GM23338 (cell line): ENCODE data around the gene PSMB5. TPM values are rescaled to one million over a fixed set of nuclear protein-coding genes. Genes with fewer than 3 reads are reported as not detected.

Experiments
- ATAC-seq: fragments of 200-7000 bp; cut with Tn5 transposase; 3 replicates; pipeline ENCODE4 v1.9.1; 2020
- DNase-seq: peaks from one replicate; pipeline ENCODE4 v3.0.0-alpha.2; 2015; ENCODE audit warnings: low spot score
- H2AFZ ChIP-seq: fragments of 200-600 bp; sonication (generic); 2 replicates; pipeline ENCODE4 v1.8.0; 2016; ENCODE audit warnings: antibody characterized with exemption, mild to moderate bottlenecking, moderate library complexity
- H3F3A ChIP-seq: fragments of 200-600 bp; sonication (generic); replicated peaks from 2 replicates; pipeline ENCODE4 v1.8.0; 2017; ENCODE audit warnings: antibody characterized with exemption, mixed run types, low read depth
- H3K27ac ChIP-seq: fragments of 200-600 bp; sonication (generic); 2 replicates; pipeline ENCODE4 v1.6.1; 2016; ENCODE audit warnings: low read depth
- H3K27me3 ChIP-seq: fragments of 200-600 bp; sonication (generic); 2 replicates; pipeline ENCODE4 v1.8.0; 2016; ENCODE audit warnings: mild to moderate bottlenecking, mixed run types, moderate library complexity; ENCODE audit not compliant: insufficient read depth
- H3K36me3 ChIP-seq: fragments of 200-600 bp; sonication (generic); 2 replicates; pipeline ENCODE4 v1.8.0; 2016; ENCODE audit warnings: mild to moderate bottlenecking; ENCODE audit not compliant: insufficient read depth
- H3K4me1 ChIP-seq: fragments of 200-600 bp; sonication (generic); 2 replicates; pipeline ENCODE4 v1.8.0; 2016; ENCODE audit warnings: mild to moderate bottlenecking, moderate library complexity; ENCODE audit not compliant: insufficient read depth
- H3K4me2 ChIP-seq: fragments of 200-600 bp; sonication (generic); 2 replicates; pipeline ENCODE4 v1.7.1; 2017; ENCODE audit warnings: mixed run types
- H3K4me3 ChIP-seq: fragments of 200-600 bp; sonication (generic); 2 replicates; pipeline ENCODE4 v1.6.1; 2016; ENCODE audit warnings: mixed run types
- H3K79me2 ChIP-seq: fragments of 200-600 bp; sonication (generic); replicated peaks from 2 replicates; pipeline ENCODE4 v1.8.0; 2017; ENCODE audit warnings: mild to moderate bottlenecking; ENCODE audit not compliant: insufficient read depth
- H3K9me2 ChIP-seq: fragments of 200-600 bp; sonication (generic); 2 replicates; pipeline ENCODE4 v1.8.0; 2017; ENCODE audit not compliant: insufficient read depth
- H4K20me1 ChIP-seq: fragments of 200-600 bp; sonication (generic); replicated peaks from 2 replicates; pipeline ENCODE4 v1.8.0; 2017; ENCODE audit warnings: mild to moderate bottlenecking; ENCODE audit not compliant: insufficient read depth
- H3K27ac Mint-ChIP-seq: 2 replicates; pipeline ENCODE4 v1.8.0; 2020; ENCODE audit warnings: inconsistent platforms, mild to moderate bottlenecking, moderate library complexity, mixed read lengths
- H3K27me3 Mint-ChIP-seq: 3 replicates; pipeline ENCODE4 v1.8.0; 2022; ENCODE audit warnings: low read depth, mild to moderate bottlenecking, moderate library complexity, mixed read lengths, inconsistent platforms; ENCODE audit not compliant: insufficient read depth, poor library complexity
- H3K36me3 Mint-ChIP-seq: 3 replicates; pipeline ENCODE4 v1.8.0; 2021; ENCODE audit warnings: low read depth, mild to moderate bottlenecking, inconsistent platforms, moderate library complexity, mixed read lengths
- H3K4me1 Mint-ChIP-seq: 3 replicates; pipeline ENCODE4 v1.8.0; 2020; ENCODE audit warnings: mild to moderate bottlenecking, inconsistent platforms, mixed read lengths
- H3K4me3 Mint-ChIP-seq: 3 replicates; pipeline ENCODE4 v1.8.0; 2021; ENCODE audit warnings: moderate library complexity, mild to moderate bottlenecking, inconsistent platforms, mixed read lengths
- H3K9me3 Mint-ChIP-seq: 3 replicates; pipeline ENCODE4 v1.8.0; 2020; ENCODE audit warnings: moderate library complexity, mild to moderate bottlenecking, inconsistent platforms, mixed read lengths
- ETS1 ChIP-seq: IDR thresholded peaks from 2 replicates; pipeline ENCODE4 v1.6.1; 2016; ENCODE audit warnings: antibody characterized with exemption
- EZH2 ChIP-seq: fragments of 200-600 bp; sonication (generic); IDR thresholded peaks from one replicate; pipeline ENCODE4 v1.8.0; 2017; ENCODE audit warnings: antibody characterized with exemption, mild to moderate bottlenecking, low read depth; ENCODE audit not compliant: unreplicated experiment
- JUNB ChIP-seq: IDR thresholded peaks from one replicate; pipeline ENCODE4 v1.6.1; 2016; ENCODE audit warnings: antibody characterized with exemption; ENCODE audit not compliant: unreplicated experiment
- NANOG ChIP-seq: IDR thresholded peaks from 2 replicates; pipeline ENCODE4 v1.6.1; 2016; ENCODE audit warnings: antibody characterized with exemption, borderline replicate concordance
- POLR2AphosphoS5 ChIP-seq: IDR thresholded peaks from 2 replicates; pipeline ENCODE4 v1.6.1; 2016; ENCODE audit warnings: antibody characterized with exemption, low read depth
- REST ChIP-seq: IDR thresholded peaks from one replicate; pipeline ENCODE4 v1.6.1; 2018; ENCODE audit warnings: antibody characterized with exemption; ENCODE audit not compliant: unreplicated experiment
- polyA plus RNA-seq: library from polyadenylated mRNA; unstranded; fragments of >200 nt; fragmentation: Nextera tagmentation; extraction: Ambion mirVana; gene quantifications from 2 replicates; pipeline ENCODE4 v1.2.1, GENCODE V29; 2016
- total RNA-seq: library from RNA; depleted of rRNA; stranded (reverse); fragments of >200 nt; shearing (Covaris generic); gene quantifications from 2 replicates; pipeline ENCODE4 v1.2.3, GENCODE V29; 2014
- TF ChIP-seq, protein P1 (sequence below): fragments of 250-450 bp; sonication (Bioruptor Pico); IDR thresholded peaks from 2 replicates; pipeline ENCODE4 v1.5.0; 2020; ENCODE audit warnings: mild to moderate bottlenecking, moderate library complexity
- TF ChIP-seq, protein P2 (sequence below), 2 experiments: fragments of 200-600 bp in 1 of 2; sonication (generic) in 1 of 2; conservative IDR thresholded peaks; 2 replicates each; pipeline versions ENCODE4 v1.5.1 to v1.6.1; 2016 to 2017; ENCODE audit warnings: antibody characterized with exemption in 2 of 2, low read depth in 2 of 2, mild to moderate bottlenecking in 2 of 2, moderate library complexity in 1 of 2

The PSMB5 gene
- total and polyA plus RNA-seq, 2 experiments from 2014 or later = 265 to 341 TPM

DNA sequence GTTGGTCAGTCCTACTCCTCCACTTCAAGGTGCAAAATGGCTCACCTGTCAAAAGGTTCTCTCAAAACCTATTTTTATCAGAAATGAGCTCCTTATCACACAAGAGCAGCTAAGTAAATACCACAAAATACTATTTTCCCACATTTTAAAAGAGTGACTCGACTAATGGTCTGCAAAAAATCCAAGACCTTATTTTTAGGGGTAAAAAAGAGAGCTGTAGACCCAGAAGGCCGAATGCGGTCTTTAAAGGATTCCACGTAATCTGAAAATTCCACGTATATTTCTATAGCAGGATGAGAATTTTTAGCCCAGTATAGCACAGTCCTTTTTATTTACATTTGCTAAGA, 28.5 kb downstream of the PSMB5 start (continued):
- TF ChIP-seq, protein P1, sequence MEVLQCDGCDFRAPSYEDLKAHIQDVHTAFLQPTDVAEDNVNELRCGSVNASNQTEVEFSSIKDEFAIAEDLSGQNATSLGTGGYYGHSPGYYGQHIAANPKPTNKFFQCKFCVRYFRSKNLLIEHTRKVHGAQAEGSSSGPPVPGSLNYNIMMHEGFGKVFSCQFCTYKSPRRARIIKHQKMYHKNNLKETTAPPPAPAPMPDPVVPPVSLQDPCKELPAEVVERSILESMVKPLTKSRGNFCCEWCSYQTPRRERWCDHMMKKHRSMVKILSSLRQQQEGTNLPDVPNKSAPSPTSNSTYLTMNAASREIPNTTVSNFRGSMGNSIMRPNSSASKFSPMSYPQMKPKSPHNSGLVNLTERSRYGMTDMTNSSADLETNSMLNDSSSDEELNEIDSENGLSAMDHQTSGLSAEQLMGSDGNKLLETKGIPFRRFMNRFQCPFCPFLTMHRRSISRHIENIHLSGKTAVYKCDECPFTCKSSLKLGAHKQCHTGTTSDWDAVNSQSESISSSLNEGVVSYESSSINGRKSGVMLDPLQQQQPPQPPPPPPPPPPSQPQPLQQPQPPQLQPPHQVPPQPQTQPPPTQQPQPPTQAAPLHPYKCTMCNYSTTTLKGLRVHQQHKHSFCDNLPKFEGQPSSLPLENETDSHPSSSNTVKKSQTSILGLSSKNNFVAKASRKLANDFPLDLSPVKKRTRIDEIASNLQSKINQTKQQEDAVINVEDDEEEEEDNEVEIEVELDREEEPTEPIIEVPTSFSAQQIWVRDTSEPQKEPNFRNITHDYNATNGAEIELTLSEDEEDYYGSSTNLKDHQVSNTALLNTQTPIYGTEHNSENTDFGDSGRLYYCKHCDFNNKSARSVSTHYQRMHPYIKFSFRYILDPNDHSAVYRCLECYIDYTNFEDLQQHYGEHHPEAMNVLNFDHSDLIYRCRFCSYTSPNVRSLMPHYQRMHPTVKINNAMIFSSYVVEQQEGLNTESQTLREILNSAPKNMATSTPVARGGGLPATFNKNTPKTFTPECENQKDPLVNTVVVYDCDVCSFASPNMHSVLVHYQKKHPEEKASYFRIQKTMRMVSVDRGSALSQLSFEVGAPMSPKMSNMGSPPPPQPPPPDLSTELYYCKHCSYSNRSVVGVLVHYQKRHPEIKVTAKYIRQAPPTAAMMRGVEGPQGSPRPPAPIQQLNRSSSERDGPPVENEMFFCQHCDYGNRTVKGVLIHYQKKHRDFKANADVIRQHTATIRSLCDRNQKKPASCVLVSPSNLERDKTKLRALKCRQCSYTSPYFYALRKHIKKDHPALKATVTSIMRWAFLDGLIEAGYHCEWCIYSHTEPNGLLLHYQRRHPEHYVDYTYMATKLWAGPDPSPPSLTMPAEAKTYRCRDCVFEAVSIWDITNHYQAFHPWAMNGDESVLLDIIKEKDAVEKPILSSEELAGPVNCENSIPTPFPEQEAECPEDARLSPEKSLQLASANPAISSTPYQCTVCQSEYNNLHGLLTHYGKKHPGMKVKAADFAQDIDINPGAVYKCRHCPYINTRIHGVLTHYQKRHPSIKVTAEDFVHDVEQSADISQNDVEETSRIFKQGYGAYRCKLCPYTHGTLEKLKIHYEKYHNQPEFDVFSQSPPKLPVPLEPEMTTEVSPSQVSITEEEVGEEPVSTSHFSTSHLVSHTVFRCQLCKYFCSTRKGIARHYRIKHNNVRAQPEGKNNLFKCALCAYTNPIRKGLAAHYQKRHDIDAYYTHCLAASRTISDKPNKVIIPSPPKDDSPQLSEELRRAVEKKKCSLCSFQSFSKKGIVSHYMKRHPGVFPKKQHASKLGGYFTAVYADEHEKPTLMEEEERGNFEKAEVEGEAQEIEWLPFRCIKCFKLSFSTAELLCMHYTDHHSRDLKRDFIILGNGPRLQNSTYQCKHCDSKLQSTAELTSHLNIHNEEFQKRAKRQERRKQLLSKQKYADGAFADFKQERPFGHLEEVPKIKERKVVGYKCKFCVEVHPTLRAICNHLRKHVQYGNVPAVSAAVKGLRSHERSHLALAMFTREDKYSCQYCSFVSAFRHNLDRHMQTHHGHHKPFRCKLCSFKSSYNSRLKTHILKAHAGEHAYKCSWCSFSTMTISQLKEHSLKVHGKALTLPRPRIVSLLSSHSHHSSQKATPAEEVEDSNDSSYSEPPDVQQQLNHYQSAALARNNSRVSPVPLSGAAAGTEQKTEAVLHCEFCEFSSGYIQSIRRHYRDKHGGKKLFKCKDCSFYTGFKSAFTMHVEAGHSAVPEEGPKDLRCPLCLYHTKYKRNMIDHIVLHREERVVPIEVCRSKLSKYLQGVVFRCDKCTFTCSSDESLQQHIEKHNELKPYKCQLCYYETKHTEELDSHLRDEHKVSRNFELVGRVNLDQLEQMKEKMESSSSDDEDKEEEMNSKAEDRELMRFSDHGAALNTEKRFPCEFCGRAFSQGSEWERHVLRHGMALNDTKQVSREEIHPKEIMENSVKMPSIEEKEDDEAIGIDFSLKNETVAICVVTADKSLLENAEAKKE (CRISPR knock-in tag) = no peak

GRCh38 chr14:23005451-23006187, 29.1 kb downstream of the PSMB5 start:
- Mint-ChIP-seq H3K9me3 (no peaks in the 10 kb centered on the region; the same call in 2 of the 3 replicates), H3K4me1 (peaks cover 29% of the 10 kb centered on the region), H3K27me3 (peaks cover 8% of the 10 kb centered on the region), H3K27ac (no peak overlapping the region), H3K36me3 (peaks cover 5% of the 10 kb centered on the region; the same call in 2 of the 3 replicates), H3K4me3 (peak overlapping the region; percentile 94)
- Histone ChIP-seq H2AFZ (no peak overlapping the region), H3K27ac (no peak overlapping the region), H3K79me2 (no peaks in the 10 kb centered on the region), H3K27me3 (no peaks in the 10 kb centered on the region), H4K20me1 (no peaks in the 10 kb centered on the region), H3F3A (0 out of 2 replicates have a peak, but pooled peaks cover 5% of the 10 kb centered on the region), H3K4me1 (peaks cover 11% of the 10 kb centered on the region; the same call in 1 of the 2 replicates), H3K4me2 (peak overlapping the region; percentile 79), H3K4me3 (peak overlapping the region; percentile 64), H3K36me3 (no peaks in the 10 kb centered on the region), H3K9me2 (no peaks in the 10 kb centered on the region)
- no peak for DNase-seq
- TF ChIP-seq REST = no peak
- no peak for TF ChIP-seq NANOG
- no peak for TF ChIP-seq JUNB
- TF ChIP-seq, protein P2, sequence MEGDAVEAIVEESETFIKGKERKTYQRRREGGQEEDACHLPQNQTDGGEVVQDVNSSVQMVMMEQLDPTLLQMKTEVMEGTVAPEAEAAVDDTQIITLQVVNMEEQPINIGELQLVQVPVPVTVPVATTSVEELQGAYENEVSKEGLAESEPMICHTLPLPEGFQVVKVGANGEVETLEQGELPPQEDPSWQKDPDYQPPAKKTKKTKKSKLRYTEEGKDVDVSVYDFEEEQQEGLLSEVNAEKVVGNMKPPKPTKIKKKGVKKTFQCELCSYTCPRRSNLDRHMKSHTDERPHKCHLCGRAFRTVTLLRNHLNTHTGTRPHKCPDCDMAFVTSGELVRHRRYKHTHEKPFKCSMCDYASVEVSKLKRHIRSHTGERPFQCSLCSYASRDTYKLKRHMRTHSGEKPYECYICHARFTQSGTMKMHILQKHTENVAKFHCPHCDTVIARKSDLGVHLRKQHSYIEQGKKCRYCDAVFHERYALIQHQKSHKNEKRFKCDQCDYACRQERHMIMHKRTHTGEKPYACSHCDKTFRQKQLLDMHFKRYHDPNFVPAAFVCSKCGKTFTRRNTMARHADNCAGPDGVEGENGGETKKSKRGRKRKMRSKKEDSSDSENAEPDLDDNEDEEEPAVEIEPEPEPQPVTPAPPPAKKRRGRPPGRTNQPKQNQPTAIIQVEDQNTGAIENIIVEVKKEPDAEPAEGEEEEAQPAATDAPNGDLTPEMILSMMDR (conservative IDR thresholded peaks at IDR 0.05; ENCODE audit: low read depth in 2 of 2) = no peak
- TF ChIP-seq EZH2 = no peak
- no peak for TF ChIP-seq POLR2AphosphoS5
- no peak for TF ChIP-seq ETS1
- no peak for ATAC-seq
